ENCODE data around the gene CASTOR2.
"Not testable (repeated sequence)": the region's sequence is repeated elsewhere in the genome, so short reads cannot be mapped to it uniquely, and the experiment has no call there.

DNA sequence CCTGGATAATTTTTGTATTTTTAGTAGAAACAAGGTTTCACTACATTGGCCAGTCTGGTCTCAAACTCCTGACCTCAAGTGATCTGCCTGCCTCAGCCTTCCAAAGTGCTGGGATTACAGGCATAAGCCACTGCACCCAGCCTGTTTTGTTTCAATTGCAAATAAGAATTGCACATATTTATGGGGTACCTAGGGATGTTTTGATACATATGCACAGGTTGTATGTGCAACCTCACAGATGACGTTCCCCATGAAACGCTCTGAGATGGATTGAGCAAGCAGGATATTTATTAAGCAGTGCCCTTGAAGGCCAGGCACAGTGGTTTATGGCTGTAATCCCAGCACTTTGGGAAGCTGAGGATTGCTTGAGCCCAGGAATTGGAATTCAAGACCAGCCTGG lies 25.1 kb upstream of the CASTOR2 start:
- TF ChIP-seq POLR2A (IDR thresholded peaks at IDR 0.05; ENCODE audit: low read depth, low read length); POLR2AphosphoS5 (IDR thresholded peaks at IDR 0.05; ENCODE audit: insufficient read depth, low read depth, low read length); MYC (IDR thresholded peaks at IDR 0.05; ENCODE audit: low read depth, low read length): not testable (repeated sequence)
- TF ChIP-seq, protein P1, sequence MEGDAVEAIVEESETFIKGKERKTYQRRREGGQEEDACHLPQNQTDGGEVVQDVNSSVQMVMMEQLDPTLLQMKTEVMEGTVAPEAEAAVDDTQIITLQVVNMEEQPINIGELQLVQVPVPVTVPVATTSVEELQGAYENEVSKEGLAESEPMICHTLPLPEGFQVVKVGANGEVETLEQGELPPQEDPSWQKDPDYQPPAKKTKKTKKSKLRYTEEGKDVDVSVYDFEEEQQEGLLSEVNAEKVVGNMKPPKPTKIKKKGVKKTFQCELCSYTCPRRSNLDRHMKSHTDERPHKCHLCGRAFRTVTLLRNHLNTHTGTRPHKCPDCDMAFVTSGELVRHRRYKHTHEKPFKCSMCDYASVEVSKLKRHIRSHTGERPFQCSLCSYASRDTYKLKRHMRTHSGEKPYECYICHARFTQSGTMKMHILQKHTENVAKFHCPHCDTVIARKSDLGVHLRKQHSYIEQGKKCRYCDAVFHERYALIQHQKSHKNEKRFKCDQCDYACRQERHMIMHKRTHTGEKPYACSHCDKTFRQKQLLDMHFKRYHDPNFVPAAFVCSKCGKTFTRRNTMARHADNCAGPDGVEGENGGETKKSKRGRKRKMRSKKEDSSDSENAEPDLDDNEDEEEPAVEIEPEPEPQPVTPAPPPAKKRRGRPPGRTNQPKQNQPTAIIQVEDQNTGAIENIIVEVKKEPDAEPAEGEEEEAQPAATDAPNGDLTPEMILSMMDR (IDR thresholded peaks at IDR 0.05; ENCODE audit: extremely low read depth in 1 of 2, insufficient read depth in 1 of 2, low read depth in 1 of 2, low read length in 2 of 2): not testable (repeated sequence)

Measured in endothelial cell of umbilical vein (primary cell).